ENCODE measurements around the gene DCUN1D5. TPM values are rescaled to one million over a fixed set of nuclear protein-coding genes. Genes with fewer than 3 reads are reported as not detected.

The DCUN1D5 gene
- total and polyA plus RNA-seq, 9 of the 15 experiments (the other 6 are each of a cell fraction or from before 2014, with no cell fraction given) = 38.4 to 242 (median 115) TPM

- WGBS (ENCODE audit: insufficient coverage, low coverage, missing lambda C conversion rate) = 37% methylated on average over 4 of the region's 4 CpGs
- intact Hi-C loops (cut with micrococcal nuclease) = no loop called here
- Histone ChIP-seq H2AFZ (ENCODE audit: low read depth, low read length) (no peak overlapping the region), H3K79me2 (ENCODE audit: control insufficient read depth, insufficient read depth, low read length) (no peaks in the 10 kb centered on the region), H4K20me1 (replicated peaks; ENCODE audit: control insufficient read depth, insufficient read depth, low read length) (no peaks in the 10 kb centered on the region), H3K27ac (ENCODE audit: extremely low read depth, low read depth, low read length) (no peak overlapping the region), H3K4me1 (replicated peaks in 1 of 2; ENCODE audit: control insufficient read depth in 2 of 2, insufficient read depth in 2 of 2, low read length in 2 of 2) (no peaks in the 10 kb centered on the region), H3K9me1 (ENCODE audit: control insufficient read depth, insufficient read depth, low read length) (no peaks in the 10 kb centered on the region), H3K36me3 (ENCODE audit: control insufficient read depth, insufficient read depth, low read length) (peaks cover 4% of the 10 kb centered on the region; the same call in 2 of the 3 replicates), H3K9me3 (replicated peaks; ENCODE audit: control insufficient read depth, insufficient read depth, low read depth, low read length) (no peaks in the 10 kb centered on the region), H3K27me3 (ENCODE audit: control insufficient read depth in 2 of 2, insufficient read depth in 2 of 2, low read length in 2 of 2) (no peaks in the 10 kb centered on the region), H3K4me3 (no peak overlapping the region), H3K9ac (ENCODE audit: insufficient read depth in 1 of 2, low read depth in 2 of 2, low read length in 2 of 2) (no peak overlapping the region), H3K4me2 (ENCODE audit: insufficient read depth, low read length) (no peak overlapping the region)
- ATAC-seq (no peak), DNase-seq (ENCODE audit: extremely low read depth in 1 of 4, low spot score in 3 of 4) (no peak), FAIRE-seq (no peak)
- BruUV-seq (replicated peaks) = no TSS peak
- TF ChIP-seq ETV5 (CRISPR knock-in tag; IDR thresholded peaks at IDR 0.05; ENCODE audit: low read depth) (no peak), ZNF589 (CRISPR knock-in tag; IDR thresholded peaks at IDR 0.05; ENCODE audit: low read depth) (no peak), ZBTB11 (CRISPR knock-in tag; IDR thresholded peaks at IDR 0.05) (no peak), ZNF77 (CRISPR knock-in tag; IDR thresholded peaks at IDR 0.05) (no peak), ZNF586 (CRISPR knock-in tag; conservative IDR thresholded peaks at IDR 0.05) (no peak), NRF1 (conservative IDR thresholded peaks at IDR 0.05 in 1 of 2, IDR thresholded peaks at IDR 0.05 in 1 of 2) (no peak), ZNF408 (CRISPR knock-in tag; IDR thresholded peaks at IDR 0.05; ENCODE audit: low read depth) (no peak), ZNF764 (CRISPR knock-in tag; IDR thresholded peaks at IDR 0.05; ENCODE audit: low read depth) (no peak)
- POLR2A ChIA-PET = no interaction called here
- CTCF ChIA-PET (ENCODE audit: low intra/inter-chr PET ratio) = no interaction called here
- in situ Hi-C loops (cut with MboI) = no loop called here
Observed at GRCh38 chr11:103051981-103052380, 40.0 kb downstream of the DCUN1D5 start.
